Heart left ventricle (tissue), 16 donors: ENCODE results near the gene SPNS2. TPM values are rescaled to one million over a fixed set of nuclear protein-coding genes. Genes with fewer than 3 reads are reported as not detected.

ENCODE experiments used
- ATAC-seq, 4 donors: fragments of 200-7000 bp; cut with Tn5 transposase; one replicate each; pipeline ENCODE4 v1.9.1; 2020 to 2022; ENCODE audit warnings: moderate library complexity in 4 of 4, mild to moderate bottlenecking in 3 of 4, moderate number of reproducible peaks in 1 of 4
- DNase-seq, 5 donors: peaks; one replicate each; pipeline ENCODE4 v3.0.0-alpha.2; 2020
- H3K27ac ChIP-seq, 12 donors: fragments of 200-600 bp; sonication (generic) in 4 of 12; one replicate each; pipeline versions ENCODE4 v1.5.0 to v1.8.0; 2016 to 2022; ENCODE audit warnings: mild to moderate bottlenecking in 2 of 12
- H3K27me3 ChIP-seq, 9 donors: fragments of 200-600 bp; sonication (generic) in 2 of 9; one replicate each; pipeline versions ENCODE4 v1.5.1 to v1.8.0; 2016 to 2022; ENCODE audit warnings: mild to moderate bottlenecking in 3 of 9
- H3K36me3 ChIP-seq, 9 donors: fragments of 200-600 bp; sonication (generic) in 2 of 9; one replicate each; pipeline versions ENCODE4 v1.5.0 to v1.8.0; 2018 to 2022; ENCODE audit warnings: mild to moderate bottlenecking in 2 of 9
- H3K4me1 ChIP-seq, 12 donors: fragments of 200-600 bp; sonication (generic) in 4 of 12; one replicate each; pipeline versions ENCODE4 v1.5.0 to v1.8.0; 2016 to 2022; ENCODE audit warnings: mild to moderate bottlenecking in 3 of 12
- H3K4me3 ChIP-seq, 12 donors: fragments of 200-600 bp; sonication (generic) in 4 of 12; one replicate each; pipeline versions ENCODE4 v1.5.0 to v1.8.0; 2017 to 2022; ENCODE audit warnings: mild to moderate bottlenecking in 9 of 12, moderate library complexity in 4 of 12
- H3K9me3 ChIP-seq, 12 donors: fragments of 200-600 bp; sonication (generic) in 4 of 12; one replicate each; pipeline versions ENCODE4 v1.5.0 to v1.8.0; 2016 to 2022; ENCODE audit warnings: mild to moderate bottlenecking in 1 of 12
- CTCF ChIP-seq, 12 donors: fragments of 200-600 bp; sonication (generic) in 4 of 12; IDR thresholded peaks; one replicate each; pipeline versions ENCODE4 v1.5.0 to v1.8.0; 2018 to 2022; ENCODE audit warnings: antibody characterized with exemption in 12 of 12, mild to moderate bottlenecking in 5 of 12
- POLR2A ChIP-seq, 2 donors: fragments of 450-650 bp; IDR thresholded peaks; one replicate each; pipeline ENCODE4 v1.6.1; 2017; ENCODE audit warnings: antibody characterized with exemption in 2 of 2, mild to moderate bottlenecking in 2 of 2, moderate library complexity in 2 of 2
- WGBS, 4 donors: extraction: QIAGEN DNeasy Blood & Tissue Kit in 2 of 4; methylation state at CpG; one replicate each; pipeline versions ENCODE4 v1.1.5 to v1.1.7; 2013 to 2018; 5-methylcytosine and 5-hydroxymethylcytosine counted together
- intact Hi-C, 10 donors: fragments of 100-400 bp; cut with DNase I; formaldehyde crosslinking; loops; one replicate each; pipeline versions ENCODE4 v1.11.1 to v1.14.2; 2022
- polyA plus RNA-seq, 2 donors: library from polyadenylated mRNA; stranded (reverse); fragments of 200-250 nt; gene quantifications; one replicate each; pipeline ENCODE4 v1.2.3, GENCODE V29; 2013
- total RNA-seq, 9 donors: library from RNA; depleted of rRNA in 2 of 9; stranded (reverse); fragments of >200 nt in 2 of 9; fragmentation: NEBNext Ultra II Directional in 3 of 9; extraction: Animal tissue kit (Norgen Biotek cat#: 25700) in 3 of 9; gene quantifications; one replicate each; pipeline versions ENCODE4 v1.1.0 to v1.2.4, GENCODE V29; 2016 to 2023
- donor health status: ischemic (EF 13 %, LVEDD 7.1; RV severe dilation, severe dysfunction).
- donor health status: healthy with polysubstance abuse.
- donor health status: DM: no; HTN: yes; CAD: no.
- donor health status: DM: no; HTN: no; CAD: no.
- donor health status: ischemic (EF 25% LVEDD 6.9; RV normal size, moderate dysfunction).
- donor health status: ischemic (EF 25% LVEDD 5.7; RV mildly dilated, moderate dysfunction).
- donor health status: healthy.
- donor health status: DM: yes; HTN: yes; CAD: no.
- donor health status: ischemic (EF 35%, LVEDD 5.7; RV mildly dilated, moderate dysfunction).
- donor health status: nonischemic (EF 11% LVEDD 7.7; RV severe dilation, severe dysfunction).
- donor health status: DM: yes; HTN: yes; CAD: no.
- donor health status: PGD.
- donor health status: ischemic (EF 29% LVEDD 5.4; RV normal size, mild dysfunction).
- donor health status: nonischemic (EF 23%, LVEDD 6.1; RV moderate dilation, normal function).

SPNS2 gene
- total and polyA plus RNA-seq, 11 donors = 6.4 to 22.0 (median 13.3) TPM

- intact Hi-C loops = loop anchor here in 3 of 10 donors (10.0 kb wide), 1 partner anchor 83 kb away; no protein-coding TSS in a partner anchor
- H3K27me3 ChIP-seq = no peaks in the 10 kb centered on the region
- no peaks in the 10 kb centered on the region for H3K9me3 ChIP-seq
- no peak overlapping the region for H3K4me3 ChIP-seq
- DNase-seq = no peak
- peaks cover 5 to 95% (median 58%) of the 10 kb centered on the region in 12 donors for H3K4me1 ChIP-seq
- ATAC-seq = no peak
- no peaks in the 10 kb centered on the region for H3K36me3 ChIP-seq
- TF ChIP-seq POLR2A (IDR thresholded peaks at IDR 0.05) = no peak
- TF ChIP-seq CTCF (IDR thresholded peaks at IDR 0.05) = no peak
- 88 to 100% (median 90%) methylated on average over 2 to 3 of the region's 3 CpGs for WGBS, 4 donors
- peak overlapping the region in 8 of 12 donors; percentile 4 to 86 (median 64) for H3K27ac ChIP-seq
Measured at GRCh38 chr17:4508207-4508606, 9.5 kb downstream of the SPNS2 start.

- peak in 3 of 4 donors; percentile 23 to 35 (median 25) for ATAC-seq
- DNase-seq = no peak
- no peaks in the 10 kb centered on the region for H3K27me3 ChIP-seq
- TF ChIP-seq CTCF (IDR thresholded peaks at IDR 0.05) (no peak), POLR2A (IDR thresholded peaks at IDR 0.05) (no peak)
- intact Hi-C loops = loop anchor here in 3 of 10 donors (10.0 kb wide), 1 partner anchor 85 kb away; no protein-coding TSS in a partner anchor
- 54 to 61% (median 58%) methylated on average over 8 of the region's 8 CpGs for WGBS, 4 donors
- H3K27ac ChIP-seq = peak overlapping the region; percentile 14 to 86 (median 71)
- no peaks in the 10 kb centered on the region for H3K36me3 ChIP-seq
- H3K4me1 ChIP-seq = peaks cover 3 to 88% (median 55%) of the 10 kb centered on the region in 12 donors
- no peak overlapping the region for H3K4me3 ChIP-seq
- no peaks in the 10 kb centered on the region for H3K9me3 ChIP-seq
Measured at GRCh38 chr17:4509401-4509800, 10.7 kb downstream of the SPNS2 start.

- intact Hi-C loops = loop anchor here in 4 of 10 donors (5.0 to 10.0 kb wide), 2 partner anchors 85 to 143 kb away; partner anchors contain the start of gene UBE2G1 (in 1 of the 4)
- H3K27me3 ChIP-seq = no peaks in the 10 kb centered on the region
- H3K9me3 ChIP-seq = no peaks in the 10 kb centered on the region
- TF ChIP-seq CTCF (IDR thresholded peaks at IDR 0.05) = no peak
- no peak for TF ChIP-seq POLR2A (IDR thresholded peaks at IDR 0.05)
- peaks cover 3 to 82% (median 50%) of the 10 kb centered on the region in 12 donors for H3K4me1 ChIP-seq
- H3K27ac ChIP-seq = peak overlapping the region; percentile 14 to 86 (median 71)
- 47 to 60% (median 50%) methylated on average over 19 to 21 of the region's 21 CpGs for WGBS, 4 donors
- peak in 4 of 5 donors; percentile 54 to 79 (median 66) for DNase-seq
- no peaks in the 10 kb centered on the region for H3K36me3 ChIP-seq
- peak; percentile 24 to 74 (median 62) for ATAC-seq
- peak overlapping the region in 1 of 12 donors; percentile 2 for H3K4me3 ChIP-seq
Measured at GRCh38 chr17:4509923-4510617, 11.4 kb downstream of the SPNS2 start.

GRCh38 chr17:4510618-4510941, 11.9 kb downstream of the SPNS2 start:
- 64 to 70% (median 68%) methylated on average over 11 of the region's 11 CpGs for WGBS, 4 donors
- TF ChIP-seq CTCF (IDR thresholded peaks at IDR 0.05) (no peak), POLR2A (IDR thresholded peaks at IDR 0.05) (no peak)

More at GRCh38 chr17:4510618-4510941, 11.9 kb downstream of the SPNS2 start:
- Histone ChIP-seq H3K9me3 (no peaks in the 10 kb centered on the region), H3K36me3 (no peaks in the 10 kb centered on the region), H3K27me3 (no peaks in the 10 kb centered on the region), H3K4me3 (no peak overlapping the region), H3K27ac (peak overlapping the region in 11 of 12 donors; percentile 14 to 86 (median 69)), H3K4me1 (peaks cover 3 to 77% (median 47%) of the 10 kb centered on the region in 12 donors)
- intact Hi-C loops = loop anchor here in 1 of 10 donors (5.0 kb wide), 1 partner anchor 143 kb away; the partner anchor contains the start of gene UBE2G1
- ATAC-seq (no peak), DNase-seq (no peak)
